Epithelial cell of prostate (primary cell): ENCODE data around the gene SLC47A2.
A peak's percentile ranks its signal among the peaks of the same experiment; 100 is the strongest.
"Not testable (repeated sequence)": the region's sequence is repeated elsewhere in the genome, so short reads cannot be mapped to it uniquely, and the experiment has no call there.

Experiments
- DNase-seq: peaks from one replicate; pipeline ENCODE4 v3.0.0-alpha.2; 2011; ENCODE audit warnings: low read depth, low spot score
- H3K27ac ChIP-seq: fragments of 450-650 bp; 2 replicates; pipeline ENCODE4 v1.5.1; 2017; ENCODE audit warnings: mild to moderate bottlenecking

Gene SLC47A2

DNA sequence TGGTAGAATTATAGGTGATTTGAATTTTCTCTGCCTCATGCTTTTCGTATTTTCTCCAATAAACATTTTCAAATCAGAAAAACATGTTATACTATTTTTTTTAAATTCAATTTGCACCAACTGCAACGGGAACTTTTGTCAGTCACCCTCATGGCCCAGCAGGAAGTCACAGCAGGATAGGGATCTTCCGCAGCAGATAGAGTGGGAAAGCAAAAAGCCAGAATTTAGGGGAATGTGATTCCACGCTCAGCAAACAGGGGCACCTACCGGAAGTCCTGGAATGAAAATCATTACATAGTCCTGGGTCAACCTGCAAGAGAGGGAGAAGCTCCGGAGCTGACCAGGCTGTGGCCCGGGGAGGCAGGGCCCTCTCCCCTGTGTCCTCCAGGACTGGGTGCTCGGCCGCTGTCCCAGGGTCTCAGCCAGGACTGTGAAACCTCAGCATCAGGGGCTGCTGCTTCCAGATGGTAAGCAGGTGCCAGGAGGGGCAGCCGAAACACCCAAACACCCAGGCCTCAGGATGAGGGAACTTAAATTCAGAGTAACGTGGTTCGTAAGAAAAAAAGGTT lies 3.9 kb downstream of the SLC47A2 start:
- no peak for DNase-seq
- H3K27ac ChIP-seq, result no peak overlapping the region

DNA sequence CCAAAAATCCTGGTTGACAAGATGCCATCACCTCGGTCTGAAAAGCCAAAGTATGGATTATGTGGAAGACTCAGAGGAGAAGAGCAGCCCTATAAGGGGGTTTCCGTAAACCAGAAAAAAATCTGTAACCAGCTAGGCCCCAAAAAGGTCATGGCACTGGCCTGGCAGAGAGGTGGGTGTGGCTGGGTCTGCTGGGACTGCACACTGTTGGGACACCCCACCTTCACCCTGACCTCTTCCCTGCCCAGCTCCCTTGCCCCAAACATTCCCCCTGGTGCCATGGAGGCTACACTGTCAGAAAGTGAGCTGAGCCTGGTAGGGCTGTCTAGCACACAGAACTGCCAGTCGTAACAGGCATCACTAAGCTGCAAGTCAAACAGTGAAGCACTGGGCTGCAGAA lies 6.5 kb downstream of the SLC47A2 start:
- DNase-seq, result no peak

DNA sequence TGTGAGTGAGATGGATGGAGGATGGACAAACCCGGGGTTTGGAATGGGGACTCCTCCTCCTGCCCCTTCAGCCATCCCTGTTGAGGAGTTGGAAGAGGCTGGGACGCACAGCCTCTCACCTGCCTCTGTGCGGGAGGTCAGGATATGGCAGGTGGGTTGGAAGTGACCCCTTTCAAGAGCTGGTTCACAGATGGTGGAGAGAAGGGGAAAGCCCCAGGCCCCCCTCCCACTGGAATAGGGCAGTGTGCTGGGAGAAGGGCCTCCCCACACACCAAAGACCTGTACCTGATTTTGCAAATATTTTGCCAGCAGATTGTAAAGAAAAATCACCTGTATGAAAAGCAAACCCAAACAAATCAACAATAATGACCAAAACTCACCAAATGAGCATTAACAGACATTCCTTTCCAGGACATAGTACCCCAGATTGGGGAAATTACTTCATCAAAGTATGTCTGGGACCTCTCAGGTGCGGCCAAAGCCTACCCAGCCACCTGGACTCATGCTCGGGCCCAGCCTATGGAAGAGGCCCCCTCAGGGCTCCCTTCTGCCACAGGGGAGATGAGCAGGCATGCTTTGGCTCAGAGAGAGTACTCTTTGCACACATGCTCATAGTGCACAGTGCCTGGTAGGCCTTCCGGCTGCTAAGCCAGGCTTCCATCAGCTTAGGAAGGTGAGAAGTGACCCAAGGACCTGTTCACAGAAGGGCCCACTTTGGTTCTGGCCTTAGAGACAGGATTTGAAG lies 7.8 kb downstream of the SLC47A2 start:
- no peak for DNase-seq
- H3K27ac ChIP-seq, result no peak overlapping the region

More for the DNA sequence above, 6.5 kb downstream of the SLC47A2 start:
- no peak overlapping the region for H3K27ac ChIP-seq

DNA sequence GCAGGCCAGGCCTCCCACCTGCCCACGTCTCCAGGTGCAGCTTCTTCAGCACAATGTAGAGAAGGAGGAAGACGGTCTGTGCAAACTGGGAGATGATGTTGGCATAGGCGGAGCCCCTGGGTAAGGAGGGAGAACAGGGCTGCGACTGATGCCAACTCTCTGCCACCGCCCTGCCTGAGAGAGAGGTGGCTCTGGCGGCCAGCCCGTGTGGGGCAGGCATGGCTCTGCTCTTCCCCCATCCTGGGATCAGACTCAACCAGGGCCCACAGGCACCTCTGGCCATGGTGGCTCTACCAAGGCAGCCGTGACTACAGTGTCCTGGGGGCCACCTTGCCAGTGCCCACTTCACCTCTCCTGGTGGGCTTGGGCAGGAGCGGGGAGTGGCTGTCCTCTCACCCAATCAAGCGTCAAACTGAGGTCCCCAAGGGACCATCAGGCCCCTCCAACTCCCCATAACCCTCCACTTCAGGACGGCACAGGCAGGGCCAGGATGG lies 8.6 kb downstream of the SLC47A2 start:
- DNase-seq, result no peak
- peak overlapping the region; percentile 37 for H3K27ac ChIP-seq

- H3K27ac ChIP-seq, result peak overlapping the region; percentile 37
- DNase-seq, result peak; percentile 22
Measured at GRCh38 chr17:19706791-19707727, 9.3 kb downstream of the SLC47A2 start.

- no peak for DNase-seq
- H3K27ac ChIP-seq, result no peak overlapping the region
Measured at GRCh38 chr17:19705771-19706770, 10.3 kb downstream of the SLC47A2 start.

GRCh38 chr17:19705201-19705600 lies 11.2 kb downstream of the SLC47A2 start:
- no peak overlapping the region for H3K27ac ChIP-seq
- no peak for DNase-seq

DNA sequence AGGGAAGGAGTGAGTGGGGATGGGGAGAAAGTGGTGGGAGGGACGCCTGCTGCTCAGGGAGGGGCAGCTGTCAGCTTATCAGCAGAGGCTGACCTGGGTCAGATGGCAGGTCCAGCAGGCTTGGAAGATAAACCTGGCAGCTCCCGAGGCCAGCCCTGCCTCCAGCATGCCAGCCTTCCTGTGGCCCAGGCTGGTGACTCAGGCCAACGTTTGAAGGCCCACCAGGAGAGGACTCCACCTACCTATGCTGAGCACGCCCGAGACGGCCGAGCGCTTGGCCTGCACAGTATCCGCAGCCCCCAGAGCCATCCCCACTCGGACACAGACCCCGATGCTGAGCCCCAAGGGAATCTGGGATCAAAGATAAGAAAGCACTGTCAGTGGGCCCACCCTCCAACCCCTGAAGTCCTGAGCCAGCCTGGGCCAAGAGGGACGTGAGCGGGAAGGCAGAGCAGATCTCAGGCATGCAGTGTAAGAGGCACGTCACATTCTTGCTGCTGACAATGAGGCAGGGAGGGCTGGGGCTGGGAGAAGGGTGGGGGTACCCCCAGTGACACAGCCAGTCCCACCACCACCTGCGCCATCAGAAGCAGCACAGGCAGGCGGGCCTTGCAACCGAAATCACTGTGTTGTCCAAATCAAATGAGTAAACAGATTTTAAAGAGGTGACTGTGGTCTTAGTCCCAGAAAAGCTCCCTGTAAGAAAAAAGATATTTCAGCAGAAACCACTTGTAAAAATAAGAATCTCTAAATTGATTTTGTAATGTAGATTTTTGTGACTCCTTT lies 12.4 kb downstream of the SLC47A2 start:
- DNase-seq, result no peak
- no peak overlapping the region for H3K27ac ChIP-seq

- H3K27ac ChIP-seq, result no peak overlapping the region
- no peak for DNase-seq
Measured at GRCh38 chr17:19703106-19703827, 13.1 kb downstream of the SLC47A2 start.

- H3K27ac ChIP-seq, result no peak overlapping the region
- DNase-seq, result no peak
Measured at GRCh38 chr17:19702217-19702641, 14.2 kb downstream of the SLC47A2 start.

DNA sequence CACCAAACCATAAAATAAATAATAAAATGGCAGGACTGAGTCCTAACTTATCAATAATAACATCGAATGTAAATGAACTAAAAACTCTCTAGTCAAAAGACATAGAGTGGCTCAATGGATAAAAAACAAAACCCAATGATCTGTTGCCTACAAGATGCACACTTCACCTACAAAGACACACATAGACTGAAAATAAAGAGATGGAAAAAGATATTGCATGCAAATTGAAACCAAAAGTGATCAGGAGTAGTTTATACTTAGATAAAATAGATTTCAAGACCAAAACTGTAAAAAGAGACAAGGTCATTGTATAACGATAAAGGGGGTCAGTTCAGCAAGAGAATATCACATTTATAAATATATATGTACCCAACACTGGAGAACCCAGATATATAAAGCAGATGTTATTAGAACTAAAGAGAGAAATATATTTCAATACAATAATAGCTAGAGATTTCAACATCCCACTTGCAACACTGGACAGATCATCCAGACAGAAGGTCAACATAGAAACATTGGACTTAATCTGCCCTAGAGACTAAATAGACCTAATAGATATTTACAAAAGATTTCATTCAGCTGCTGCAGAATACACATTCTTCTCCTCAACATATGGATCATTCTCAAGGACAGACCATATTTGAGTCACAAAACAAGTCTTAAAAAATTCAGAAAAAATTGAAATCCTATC lies 29.8 kb downstream of the SLC47A2 start:
- no peak for DNase-seq
- H3K27ac ChIP-seq, result no peak overlapping the region

GRCh38 chr17:19684909-19685580 lies 31.3 kb downstream of the SLC47A2 start:
- DNase-seq, H3K27ac ChIP-seq: not testable (repeated sequence)

GRCh38 chr17:19683117-19683516 lies 33.3 kb downstream of the SLC47A2 start:
- H3K27ac ChIP-seq, result no peak overlapping the region
- no peak for DNase-seq

DNA sequence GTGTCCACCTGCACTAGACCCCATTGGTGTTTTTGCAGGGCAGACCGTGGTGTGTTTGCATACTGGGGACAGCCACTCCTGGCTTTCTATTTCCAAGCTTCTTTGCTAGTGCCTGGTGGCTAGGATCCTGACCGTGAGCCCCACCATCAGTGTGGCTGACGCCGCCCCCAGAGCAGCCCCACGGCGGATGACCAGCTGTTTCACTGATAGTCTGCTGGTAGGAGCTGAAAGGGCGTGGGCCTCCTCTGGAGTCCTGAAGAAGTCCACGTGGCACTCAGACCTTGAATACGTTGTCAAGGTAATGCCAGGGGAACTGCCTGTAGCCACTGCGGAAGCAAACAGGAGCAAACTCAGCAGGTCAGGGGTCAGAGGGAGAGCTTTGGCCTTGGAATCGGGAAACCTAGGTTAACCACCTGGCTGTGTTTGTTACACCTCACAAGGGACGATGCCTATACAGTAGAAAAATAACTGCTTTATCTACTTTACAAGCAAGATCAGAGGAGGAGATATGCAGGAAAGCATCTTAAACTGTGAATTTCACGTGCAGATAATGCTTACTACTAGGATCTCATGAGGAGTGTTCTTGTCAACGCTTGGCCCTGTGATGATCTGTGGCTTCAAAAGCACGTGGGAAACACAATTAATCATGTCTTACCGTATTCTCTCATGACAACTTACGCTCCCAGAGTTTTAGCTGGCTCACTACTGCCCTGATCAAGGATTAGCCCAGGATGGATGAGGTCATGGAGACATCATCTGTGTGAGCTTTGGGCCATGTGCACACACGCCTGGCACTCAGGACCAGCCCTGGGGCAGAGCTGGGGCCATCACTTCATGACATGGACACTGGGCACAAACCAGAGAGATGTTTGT lies 37.6 kb downstream of the SLC47A2 start:
- no peak overlapping the region for H3K27ac ChIP-seq
- DNase-seq, result no peak

DNA sequence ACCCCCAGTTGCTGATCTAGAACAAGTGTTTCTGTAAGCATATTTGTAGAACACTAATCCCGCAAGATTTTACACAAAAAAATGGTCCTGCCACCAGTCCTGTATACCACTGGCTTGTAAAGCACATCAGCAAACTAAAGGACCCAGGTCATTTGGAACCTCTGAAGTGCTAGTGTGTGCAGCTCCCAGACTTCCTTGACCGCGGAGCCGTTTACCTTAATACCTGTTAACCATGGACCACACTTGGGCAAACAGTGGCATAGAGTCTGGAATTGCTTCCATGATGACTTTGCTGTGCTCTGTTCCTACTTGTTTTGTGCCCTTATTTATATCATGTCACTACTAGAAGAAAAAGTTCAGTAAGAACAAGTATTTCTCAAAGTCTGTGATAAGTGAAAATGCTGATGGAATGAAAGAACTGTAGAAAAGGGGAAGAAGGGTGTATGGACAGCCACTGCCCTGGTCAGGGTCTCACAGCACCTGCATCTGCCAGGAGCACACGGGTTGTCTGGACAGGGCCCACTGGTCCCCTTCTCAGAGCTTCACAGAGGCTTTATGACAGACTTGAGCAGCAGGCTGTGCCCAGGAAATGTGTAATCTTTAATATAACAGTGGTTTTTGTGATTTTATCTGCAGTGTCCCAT lies 38.5 kb downstream of the SLC47A2 start:
- H3K27ac ChIP-seq, result no peak overlapping the region
- no peak for DNase-seq

- no peak overlapping the region for H3K27ac ChIP-seq
- DNase-seq, result no peak
Measured at GRCh38 chr17:19676896-19677295, 39.5 kb downstream of the SLC47A2 start.
